Thymus (tissue), 11 donors: ENCODE data around the gene CES3. TPM values are rescaled to one million over a fixed set of nuclear protein-coding genes. Genes with fewer than 3 reads are reported as not detected.
"Not testable (repeated sequence)": the region's sequence is repeated elsewhere in the genome, so short reads cannot be mapped to it uniquely, and the experiment has no call there.

Experiments used
- DNase-seq, 9 donors: peaks; one replicate each; pipeline ENCODE4 v3.0.0-alpha.2; 2013; ENCODE audit warnings: low spot score in 9 of 9, low read depth in 6 of 9, missing footprints in 1 of 9
- H3K27ac ChIP-seq, 2 donors: one replicate each; pipeline ENCODE4 v1.5.1; 2013; ENCODE audit warnings: control low read depth in 1 of 2, low read depth in 1 of 2, low read length in 1 of 2, mild to moderate bottlenecking in 1 of 2, moderate library complexity in 1 of 2
- H3K27me3 ChIP-seq, 2 donors: one replicate each; pipeline ENCODE4 v1.5.1; 2013; ENCODE audit warnings: low read length in 1 of 2; ENCODE audit not compliant: control insufficient read depth in 2 of 2, insufficient read depth in 1 of 2
- H3K36me3 ChIP-seq, 2 donors: one replicate each; pipeline ENCODE4 v1.5.1; 2013; ENCODE audit warnings: low read length in 1 of 2, mild to moderate bottlenecking in 1 of 2, moderate library complexity in 1 of 2; ENCODE audit not compliant: control insufficient read depth in 2 of 2, insufficient read depth in 2 of 2
- H3K4me1 ChIP-seq, 2 donors: one replicate each; pipeline ENCODE4 v1.5.1; 2013; ENCODE audit warnings: low read length in 2 of 2; ENCODE audit not compliant: control insufficient read depth in 2 of 2, insufficient read depth in 2 of 2
- H3K4me3 ChIP-seq, 2 donors: one replicate each; pipeline ENCODE4 v1.5.1; 2013; ENCODE audit warnings: low read length in 2 of 2, control low read depth in 1 of 2, mild to moderate bottlenecking in 1 of 2
- H3K9me3 ChIP-seq, 2 donors: one replicate each; pipeline ENCODE4 v1.5.1; 2013; ENCODE audit warnings: low read length in 1 of 2, mild to moderate bottlenecking in 1 of 2; ENCODE audit not compliant: control insufficient read depth in 2 of 2, insufficient read depth in 1 of 2
- WGBS: extraction: QIAGEN DNeasy Blood & Tissue Kit; methylation state at CpG from one replicate; pipeline ENCODE4 v1.1.7; 2013; 5-methylcytosine and 5-hydroxymethylcytosine counted together
- polyA plus RNA-seq: library from polyadenylated mRNA; stranded (reverse); fragments of 200-250 nt; gene quantifications from one replicate; pipeline ENCODE4 v1.2.3, GENCODE V29; 2013
- total RNA-seq: library from RNA; stranded (reverse); fragments of 120-200 nt; gene quantifications from one replicate; pipeline ENCODE4 v1.2.4, GENCODE V29; 2013
- donor health status: healthy.

CES3 gene
- total and polyA plus RNA-seq, 2 donors, result 0.09 to 0.32 TPM

DNA sequence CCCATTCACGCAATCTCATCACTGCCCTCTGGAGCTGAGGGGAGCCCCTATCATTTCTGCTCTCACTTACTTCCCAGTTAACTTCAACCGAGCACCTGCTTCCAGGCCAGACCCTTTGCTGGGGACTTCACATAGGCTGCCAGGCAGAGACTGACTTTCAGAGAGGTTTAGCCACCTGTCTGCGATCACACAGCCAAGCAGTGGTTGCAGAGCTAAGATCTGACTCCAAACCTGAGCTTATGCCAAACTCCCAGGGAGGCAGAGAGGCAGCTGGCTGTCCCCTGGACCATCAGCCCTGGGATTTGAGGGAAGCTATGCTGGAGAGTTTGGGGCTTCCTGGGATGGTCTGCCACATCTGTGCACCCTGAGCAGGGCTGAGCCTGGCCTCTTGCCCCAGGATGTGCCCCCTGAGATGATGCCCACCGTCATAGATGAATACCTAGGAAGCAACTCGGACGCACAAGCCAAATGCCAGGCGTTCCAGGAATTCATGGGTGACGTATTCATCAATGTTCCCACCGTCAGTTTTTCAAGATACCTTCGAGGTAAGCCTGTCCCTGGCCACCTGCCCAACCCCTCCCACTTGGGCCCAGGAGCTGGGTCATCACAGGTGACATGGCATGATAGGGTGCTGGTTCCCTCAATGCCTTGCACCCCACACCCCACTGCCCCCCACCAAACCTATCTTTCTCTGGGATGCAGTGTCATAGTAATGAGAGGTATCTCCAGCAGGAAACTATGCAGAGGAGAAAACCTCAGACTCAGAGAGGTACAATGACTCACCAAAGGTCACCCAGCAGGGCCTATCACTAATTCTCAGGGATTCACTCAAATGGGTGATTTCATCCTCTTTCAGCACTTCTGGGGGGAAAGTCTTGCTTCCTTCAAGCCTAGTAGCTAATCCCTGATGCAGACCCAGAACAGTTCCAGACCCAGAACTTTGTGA is 10.0 kb downstream of the CES3 start:
- 89% methylated on average over 10 of the region's 10 CpGs for WGBS
- no peak overlapping the region for H3K4me3 ChIP-seq
- no peak overlapping the region for H3K27ac ChIP-seq
- no peak for DNase-seq
- no peaks in the 10 kb centered on the region for H3K4me1 ChIP-seq
- no peaks in the 10 kb centered on the region for H3K36me3 ChIP-seq
- no peaks in the 10 kb centered on the region for H3K9me3 ChIP-seq
- H3K27me3 ChIP-seq, result peaks cover 0 to 21% of the 10 kb centered on the region in 2 donors

DNA sequence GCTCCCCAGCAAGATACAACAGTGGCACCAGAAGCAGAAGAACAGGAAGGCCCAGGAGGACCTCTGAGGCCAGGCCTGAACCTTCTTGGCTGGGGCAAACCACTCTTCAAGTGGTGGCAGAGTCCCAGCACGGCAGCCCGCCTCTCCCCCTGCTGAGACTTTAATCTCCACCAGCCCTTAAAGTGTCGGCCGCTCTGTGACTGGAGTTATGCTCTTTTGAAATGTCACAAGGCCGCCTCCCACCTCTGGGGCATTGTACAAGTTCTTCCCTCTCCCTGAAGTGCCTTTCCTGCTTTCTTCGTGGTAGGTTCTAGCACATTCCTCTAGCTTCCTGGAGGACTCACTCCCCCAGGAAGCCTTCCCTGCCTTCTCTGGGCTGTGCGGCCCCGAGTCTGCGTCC is 11.9 kb downstream of the CES3 start:
- no peaks in the 10 kb centered on the region for H3K9me3 ChIP-seq
- no peak for DNase-seq
- no peaks in the 10 kb centered on the region for H3K36me3 ChIP-seq
- no peaks in the 10 kb centered on the region for H3K4me1 ChIP-seq
- H3K27me3 ChIP-seq, result peaks cover 0 to 29% of the 10 kb centered on the region in 2 donors
- no peak overlapping the region for H3K27ac ChIP-seq
- no peak overlapping the region for H3K4me3 ChIP-seq
- 93% methylated on average over 9 of the region's 9 CpGs for WGBS

- no peak for DNase-seq
- no peaks in the 10 kb centered on the region for H3K4me1 ChIP-seq
- no peak overlapping the region for H3K27ac ChIP-seq
- peaks cover 0 to 29% of the 10 kb centered on the region in 2 donors for H3K27me3 ChIP-seq
- 96% methylated on average over 6 of the region's 6 CpGs for WGBS
- no peaks in the 10 kb centered on the region for H3K9me3 ChIP-seq
- no peaks in the 10 kb centered on the region for H3K36me3 ChIP-seq
- H3K4me3 ChIP-seq, result no peak overlapping the region
These were observed 12.7 kb downstream of the CES3 start for GRCh38 chr16:66973716-66974115.

DNA sequence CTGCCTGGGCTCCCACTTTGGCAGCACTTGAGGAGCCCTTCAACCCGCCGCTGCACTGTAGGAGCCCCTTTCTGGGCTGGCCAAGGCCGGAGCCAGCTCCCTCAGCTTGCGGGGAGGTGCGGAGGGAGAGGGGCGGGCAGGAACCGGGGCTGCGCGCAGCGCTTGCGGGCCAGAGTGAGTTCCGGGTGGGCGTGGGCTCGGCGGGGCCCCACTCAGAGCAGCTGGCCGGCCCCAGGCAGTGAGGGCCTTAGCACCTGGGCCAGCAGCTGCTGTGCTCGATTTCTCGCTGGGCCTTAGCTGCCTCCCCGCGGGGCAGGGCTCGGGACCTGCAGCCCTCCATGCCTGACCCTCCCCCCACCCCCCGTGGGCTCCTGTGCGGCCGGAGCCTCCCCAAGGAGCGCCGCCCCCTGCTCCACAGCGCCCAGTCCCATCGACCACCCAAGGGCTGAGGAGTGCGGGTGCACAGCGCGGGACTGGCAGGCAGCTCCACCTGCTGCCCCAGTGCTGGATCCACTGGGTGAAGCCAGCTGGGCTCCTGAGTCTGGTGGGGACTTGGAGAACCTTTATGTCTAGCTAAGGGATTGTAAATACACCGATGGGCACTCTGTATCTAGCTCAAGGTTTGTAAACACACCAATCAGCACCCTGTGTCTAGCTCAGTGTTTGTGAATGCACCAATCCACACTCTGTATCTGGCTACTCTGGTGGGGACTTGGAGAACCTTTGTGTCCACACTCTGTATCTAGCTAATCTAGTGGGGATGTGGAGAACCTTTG is 13.3 kb downstream of the CES3 start:
- H3K36me3 ChIP-seq, DNase-seq, H3K4me1 ChIP-seq, H3K27ac ChIP-seq, H3K4me3 ChIP-seq, H3K9me3 ChIP-seq: not testable (repeated sequence)
- WGBS, result 96% methylated on average over 32 of the region's 32 CpGs
- peaks cover 0 to 33% of the 10 kb centered on the region in 2 donors for H3K27me3 ChIP-seq

- H3K27me3 ChIP-seq, result peaks cover 0 to 37% of the 10 kb centered on the region in 2 donors
- H3K4me3 ChIP-seq, H3K9me3 ChIP-seq, H3K27ac ChIP-seq, H3K36me3 ChIP-seq, H3K4me1 ChIP-seq: not testable (repeated sequence)
- 52% methylated on average over 11 of the region's 11 CpGs for WGBS
- DNase-seq, result peak in 1 of 9 donors; percentile 27
These were observed 13.8 kb downstream of the CES3 start for GRCh38 chr16:66974932-66975246.

- no peak for DNase-seq
- Histone ChIP-seq H3K9me3 (no peaks in the 10 kb centered on the region), H3K27ac (no peak overlapping the region), H3K27me3 (peaks cover 0 to 37% of the 10 kb centered on the region in 2 donors), H3K4me1 (no peaks in the 10 kb centered on the region), H3K36me3 (no peaks in the 10 kb centered on the region), H3K4me3 (no peak overlapping the region)
- 82% methylated on average over 14 of the region's 14 CpGs for WGBS
These were observed 14.3 kb downstream of the CES3 start for GRCh38 chr16:66975302-66975893.

DNA sequence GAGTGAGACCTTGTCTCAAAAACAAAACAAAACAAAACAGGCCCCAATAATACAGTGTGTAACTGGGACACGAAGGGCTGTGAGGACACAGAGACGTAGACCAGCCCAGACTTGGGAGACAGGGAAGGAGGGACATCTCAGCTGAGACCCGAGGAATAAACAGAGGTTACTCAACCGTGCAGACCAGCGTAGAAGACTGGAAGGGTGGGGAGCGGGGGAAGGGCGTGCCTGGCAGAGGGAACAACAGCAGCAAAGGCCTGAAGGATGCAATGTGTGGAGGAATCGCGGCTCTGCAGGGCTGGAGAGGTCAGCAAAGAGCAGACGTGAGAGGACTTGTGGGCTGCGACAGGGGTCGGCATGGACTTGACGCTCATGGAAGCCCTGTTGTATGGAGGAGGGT is 15.7 kb downstream of the CES3 start:
- Histone ChIP-seq H3K27ac (no peak overlapping the region), H3K4me1 (no peaks in the 10 kb centered on the region), H3K9me3 (no peaks in the 10 kb centered on the region), H3K27me3 (peaks cover 0 to 33% of the 10 kb centered on the region in 2 donors), H3K36me3 (no peaks in the 10 kb centered on the region), H3K4me3 (no peak overlapping the region)
- 67% methylated on average over 13 of the region's 13 CpGs for WGBS
- DNase-seq, result no peak

DNA sequence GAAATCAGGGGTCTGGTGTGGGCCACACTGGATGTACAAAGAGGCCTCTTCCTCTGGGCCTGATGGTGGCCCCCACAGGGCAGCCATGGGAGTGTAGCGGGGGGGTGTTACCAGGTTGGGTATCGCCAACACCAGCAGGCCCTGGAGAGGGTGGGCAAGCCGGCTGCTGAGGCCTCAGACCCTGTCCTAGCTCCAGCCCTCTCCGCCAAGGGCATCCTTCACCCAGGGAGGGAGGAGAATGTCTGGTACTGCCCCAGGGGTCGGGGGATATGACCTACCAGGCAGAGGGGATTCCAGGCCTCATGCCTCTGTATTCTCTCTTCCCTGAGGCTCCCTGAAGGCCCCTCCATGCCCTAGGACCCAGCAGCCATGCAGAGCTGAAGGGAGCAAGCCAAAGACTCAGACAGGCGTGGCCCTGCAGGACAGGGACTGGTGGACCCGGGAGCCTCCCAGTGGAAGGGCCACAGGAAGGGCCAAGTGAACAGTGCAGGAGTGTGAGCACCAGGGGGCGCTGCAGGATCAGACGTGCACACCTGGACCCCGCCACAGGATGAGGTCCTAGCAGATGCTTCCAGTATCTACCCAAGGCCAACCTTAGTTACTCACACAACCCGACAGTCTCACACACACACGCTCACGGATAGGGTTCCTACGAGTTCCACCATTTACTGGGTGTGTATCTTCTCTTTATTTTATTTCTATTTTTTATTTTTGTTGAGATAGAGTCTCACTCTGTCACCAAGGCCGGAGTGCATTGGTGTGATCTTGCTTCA is 16.5 kb downstream of the CES3 start:
- DNase-seq, result peak; percentile 51 to 87 (median 74)
- Histone ChIP-seq H3K27me3 (peaks cover 0 to 32% of the 10 kb centered on the region in 2 donors), H3K36me3 (no peaks in the 10 kb centered on the region), H3K27ac (no peak overlapping the region), H3K9me3 (no peaks in the 10 kb centered on the region), H3K4me3 (no peak overlapping the region), H3K4me1 (no peaks in the 10 kb centered on the region)
- WGBS, result 33% methylated on average over 15 of the region's 15 CpGs
